Uterus (tissue), 2 donors: ENCODE data around the gene S100A6.

Source experiments
- CTCF ChIP-seq, 4 experiments: fragments of 200-600 bp in 2 of 4; fragments of 450-650 bp in 2 of 4; sonication (generic) in 2 of 4; IDR thresholded peaks; one replicate each; pipeline ENCODE4 v1.5.1; 2016 to 2019; ENCODE audit warnings: antibody characterized with exemption in 4 of 4, mild to moderate bottlenecking in 2 of 4, moderate library complexity in 1 of 4
- POLR2A ChIP-seq, 2 donors: fragments of 450-650 bp; IDR thresholded peaks; one replicate each; pipeline ENCODE4 v1.6.1; 2016; ENCODE audit warnings: antibody characterized with exemption in 2 of 2, mild to moderate bottlenecking in 1 of 2, moderate library complexity in 1 of 2

GRCh38 chr1:153536671-153537375 is 1.0 kb upstream of the S100A6 start:
- TF ChIP-seq CTCF (IDR thresholded peaks at IDR 0.05) (no peak), POLR2A (IDR thresholded peaks at IDR 0.05) (no peak)
